IgD-negative memory B cell (primary cell): ENCODE measurements around the gene SLC23A2. TPM values are rescaled to one million over a fixed set of nuclear protein-coding genes. Genes with fewer than 3 reads are reported as not detected.
"Not testable (repeated sequence)": the region's sequence is repeated elsewhere in the genome, so short reads cannot be mapped to it uniquely, and the experiment has no call there.

Source experiments
- H3K27ac Mint-ChIP-seq, 3 donors: one replicate each; pipeline ENCODE4 v1.8.0; 2020 to 2022; ENCODE audit warnings: mild to moderate bottlenecking in 3 of 3, mixed read lengths in 3 of 3, moderate library complexity in 1 of 3
- H3K27me3 Mint-ChIP-seq: one replicate; pipeline ENCODE4 v1.8.0; 2021; ENCODE audit warnings: mixed read lengths
- H3K36me3 Mint-ChIP-seq: one replicate; pipeline ENCODE4 v1.8.0; 2020; ENCODE audit warnings: mild to moderate bottlenecking, mixed read lengths
- H3K4me1 Mint-ChIP-seq, 3 donors: one replicate each; pipeline ENCODE4 v1.8.0; 2020 to 2022; ENCODE audit warnings: mixed read lengths in 3 of 3, mild to moderate bottlenecking in 1 of 3
- H3K4me3 Mint-ChIP-seq, 4 donors: one replicate each; pipeline ENCODE4 v1.8.0; 2020 to 2022; ENCODE audit warnings: mild to moderate bottlenecking in 4 of 4, mixed read lengths in 4 of 4, moderate library complexity in 3 of 4
- H3K9me3 Mint-ChIP-seq, 3 donors: one replicate each; pipeline ENCODE4 v1.8.0; 2020 to 2021; ENCODE audit warnings: mixed read lengths in 3 of 3, mild to moderate bottlenecking in 1 of 3
- polyA plus RNA-seq: library from polyadenylated mRNA; unstranded; fragments of 300-500 nt; fragmentation: Illumina TruSeq; gene quantifications from one replicate; pipeline ENCODE4 v1.2.3, GENCODE V29; 2021

The SLC23A2 gene
- polyA plus RNA-seq, 1 donor from 2014 or later, result 11.3 TPM

GRCh38 chr20:4997222-4997621 lies 4.1 kb downstream of the SLC23A2 start:
- Mint-ChIP-seq H3K27ac (peak overlapping the region in 1 of 3 donors; percentile 46), H3K4me1 (peaks cover 39 to 50% (median 45%) of the 10 kb centered on the region in 3 donors), H3K9me3 (no peaks in the 10 kb centered on the region), H3K27me3 (no peaks in the 10 kb centered on the region), H3K36me3 (no peaks in the 10 kb centered on the region), H3K4me3 (peak overlapping the region in 1 of 4 donors; percentile 39)

GRCh38 chr20:4989570-4989969 lies 11.7 kb downstream of the SLC23A2 start:
- H3K4me1 Mint-ChIP-seq, result peaks cover 44 to 53% (median 48%) of the 10 kb centered on the region in 3 donors
- H3K27ac Mint-ChIP-seq, result peak overlapping the region; percentile 92 to 99 (median 94)
- peak overlapping the region; percentile 63 to 90 (median 82) for H3K4me3 Mint-ChIP-seq

GRCh38 chr20:4987130-4987529 lies 14.2 kb downstream of the SLC23A2 start:
- Mint-ChIP-seq H3K27ac (peak overlapping the region; percentile 92 to 99 (median 93)), H3K4me3 (peak overlapping the region; percentile 85 to 98 (median 92)), H3K4me1 (peaks cover 43 to 57% (median 52%) of the 10 kb centered on the region in 3 donors), H3K27me3 (no peaks in the 10 kb centered on the region), H3K9me3 (no peaks in the 10 kb centered on the region), H3K36me3 (peaks cover 1% of the 10 kb centered on the region)

More at GRCh38 chr20:4989570-4989969, 11.7 kb downstream of the SLC23A2 start:
- no peaks in the 10 kb centered on the region for H3K9me3 Mint-ChIP-seq
- H3K36me3 Mint-ChIP-seq, result no peaks in the 10 kb centered on the region
- H3K27me3 Mint-ChIP-seq, result no peaks in the 10 kb centered on the region

- Mint-ChIP-seq H3K36me3 (peaks cover 1% of the 10 kb centered on the region), H3K27me3 (no peaks in the 10 kb centered on the region), H3K4me3 (peak overlapping the region; percentile 57 to 98 (median 82)), H3K9me3 (no peaks in the 10 kb centered on the region), H3K27ac (peak overlapping the region; percentile 92 to 99 (median 93)), H3K4me1 (peaks cover 43 to 53% (median 51%) of the 10 kb centered on the region in 3 donors)
Measured at GRCh38 chr20:4985658-4986057, 15.7 kb downstream of the SLC23A2 start.

GRCh38 chr20:4982281-4982680 lies 19.0 kb downstream of the SLC23A2 start:
- Mint-ChIP-seq H3K27ac (peak overlapping the region in 1 of 3 donors; percentile 25), H3K27me3 (no peaks in the 10 kb centered on the region), H3K4me3 (no peak overlapping the region), H3K4me1 (peaks cover 42 to 48% (median 47%) of the 10 kb centered on the region in 3 donors), H3K9me3 (no peaks in the 10 kb centered on the region), H3K36me3 (peaks cover 1% of the 10 kb centered on the region)

- Mint-ChIP-seq H3K4me1 (peaks cover 30 to 34% (median 33%) of the 10 kb centered on the region in 3 donors), H3K36me3 (peaks cover 1% of the 10 kb centered on the region), H3K27ac (peak overlapping the region in 1 of 3 donors; percentile 4), H3K27me3 (no peaks in the 10 kb centered on the region), H3K9me3 (no peaks in the 10 kb centered on the region), H3K4me3 (no peak overlapping the region)
Measured at GRCh38 chr20:4979841-4980410, 21.4 kb downstream of the SLC23A2 start.

GRCh38 chr20:4978050-4978918 lies 23.0 kb downstream of the SLC23A2 start:
- no peak overlapping the region for H3K4me3 Mint-ChIP-seq

GRCh38 chr20:4976014-4976413 lies 25.3 kb downstream of the SLC23A2 start:
- Mint-ChIP-seq H3K4me1 (peaks cover 30 to 40% (median 34%) of the 10 kb centered on the region in 3 donors), H3K4me3 (peak overlapping the region; percentile 27 to 83 (median 51)), H3K27ac (peak overlapping the region in 2 of 3 donors; percentile 46 to 82)
- H3K9me3 Mint-ChIP-seq, H3K27me3 Mint-ChIP-seq, H3K36me3 Mint-ChIP-seq: not testable (repeated sequence)

More at GRCh38 chr20:4978050-4978918, 23.0 kb downstream of the SLC23A2 start:
- Mint-ChIP-seq H3K9me3 (no peaks in the 10 kb centered on the region), H3K4me1 (peaks cover 28 to 37% (median 34%) of the 10 kb centered on the region in 3 donors), H3K27me3 (no peaks in the 10 kb centered on the region), H3K36me3 (no peaks in the 10 kb centered on the region), H3K27ac (peak overlapping the region in 1 of 3 donors; percentile 6)

GRCh38 chr20:4973330-4974097 lies 27.8 kb downstream of the SLC23A2 start:
- peak overlapping the region; percentile 4 to 88 (median 58) for H3K27ac Mint-ChIP-seq

GRCh38 chr20:4972506-4973251 lies 28.6 kb downstream of the SLC23A2 start:
- peak overlapping the region; percentile 4 to 88 (median 58) for H3K27ac Mint-ChIP-seq
- H3K36me3 Mint-ChIP-seq, result no peaks in the 10 kb centered on the region
- peak overlapping the region; percentile 51 to 95 (median 86) for H3K4me3 Mint-ChIP-seq
- no peaks in the 10 kb centered on the region for H3K9me3 Mint-ChIP-seq
- H3K4me1 Mint-ChIP-seq, result peaks cover 14 to 29% (median 23%) of the 10 kb centered on the region in 3 donors
- H3K27me3 Mint-ChIP-seq, result no peaks in the 10 kb centered on the region

More at GRCh38 chr20:4973330-4974097, 27.8 kb downstream of the SLC23A2 start:
- no peaks in the 10 kb centered on the region for H3K36me3 Mint-ChIP-seq
- peak overlapping the region; percentile 51 to 95 (median 86) for H3K4me3 Mint-ChIP-seq
- H3K9me3 Mint-ChIP-seq, result no peaks in the 10 kb centered on the region
- peaks cover 19 to 32% (median 28%) of the 10 kb centered on the region in 3 donors for H3K4me1 Mint-ChIP-seq
- no peaks in the 10 kb centered on the region for H3K27me3 Mint-ChIP-seq

GRCh38 chr20:4971064-4971463 lies 30.2 kb downstream of the SLC23A2 start:
- no peak overlapping the region for H3K27ac Mint-ChIP-seq
- H3K9me3 Mint-ChIP-seq, result no peaks in the 10 kb centered on the region
- H3K27me3 Mint-ChIP-seq, result no peaks in the 10 kb centered on the region
- peaks cover 14 to 25% (median 23%) of the 10 kb centered on the region in 3 donors for H3K4me1 Mint-ChIP-seq
- no peaks in the 10 kb centered on the region for H3K36me3 Mint-ChIP-seq
- H3K4me3 Mint-ChIP-seq, result no peak overlapping the region

- H3K4me1 Mint-ChIP-seq, result peaks cover 3 to 11% (median 10%) of the 10 kb centered on the region in 3 donors
- H3K27me3 Mint-ChIP-seq, result no peaks in the 10 kb centered on the region
- no peak overlapping the region for H3K4me3 Mint-ChIP-seq
- peaks cover 2% of the 10 kb centered on the region for H3K36me3 Mint-ChIP-seq
- no peak overlapping the region for H3K27ac Mint-ChIP-seq
- no peaks in the 10 kb centered on the region for H3K9me3 Mint-ChIP-seq
Measured at GRCh38 chr20:4967752-4968477, 33.4 kb downstream of the SLC23A2 start.

GRCh38 chr20:4966826-4967751 lies 34.2 kb downstream of the SLC23A2 start:
- Mint-ChIP-seq H3K27ac (no peak overlapping the region), H3K4me1 (peaks cover 4 to 11% (median 9%) of the 10 kb centered on the region in 3 donors), H3K4me3 (no peak overlapping the region), H3K36me3 (peaks cover 2% of the 10 kb centered on the region), H3K9me3 (no peaks in the 10 kb centered on the region), H3K27me3 (no peaks in the 10 kb centered on the region)
